Activated CD4-positive, CD25-positive, alpha-beta regulatory T cell (primary cell): ENCODE data around the gene WASHC4.
"Not testable (repeated sequence)": the region's sequence is repeated elsewhere in the genome, so short reads cannot be mapped to it uniquely, and the experiment has no call there.

Source experiments
- DNase-seq, 4 experiments: peaks; one replicate each; lab custom pipeline; 2025; lab: John Stamatoyannopoulos, UW

WASHC4 gene

GRCh38 chr12:105092336-105092735 is 15.2 kb upstream of the WASHC4 start:
- DNase-seq, result no peak

- DNase-seq, result not testable (repeated sequence)
Observed at GRCh38 chr12:105095338-105095737, 12.2 kb upstream of the WASHC4 start.

- no peak for DNase-seq
Observed at GRCh38 chr12:105099356-105099755, 8.2 kb upstream of the WASHC4 start.

- DNase-seq, result no peak
Observed at GRCh38 chr12:105100207-105100985, 7.1 kb upstream of the WASHC4 start.

GRCh38 chr12:105100998-105101397 is 6.5 kb upstream of the WASHC4 start:
- no peak for DNase-seq

GRCh38 chr12:105102673-105103072 is 4.9 kb upstream of the WASHC4 start:
- no peak for DNase-seq

- DNase-seq, result no peak
Observed at GRCh38 chr12:105104762-105105161, 2.8 kb upstream of the WASHC4 start.

- DNase-seq, result no peak
Observed at GRCh38 chr12:105106621-105107020, 910 bp upstream of the WASHC4 start.

GRCh38 chr12:105107171-105107493 is 399 bp upstream of the WASHC4 start:
- DNase-seq, result no peak

- no peak for DNase-seq
Observed at GRCh38 chr12:105109465-105110212, 2.1 kb downstream of the WASHC4 start.

- DNase-seq, result no peak
Observed at GRCh38 chr12:105110851-105111250, 3.3 kb downstream of the WASHC4 start.

- DNase-seq, result no peak
Observed at GRCh38 chr12:105113094-105113493, 5.6 kb downstream of the WASHC4 start.

GRCh38 chr12:105116969-105117368 is 9.4 kb downstream of the WASHC4 start:
- no peak for DNase-seq

- no peak for DNase-seq
Observed at GRCh38 chr12:105120551-105120950, 13.0 kb downstream of the WASHC4 start.

GRCh38 chr12:105138248-105138647 is 30.7 kb downstream of the WASHC4 start:
- no peak for DNase-seq

GRCh38 chr12:105141320-105141922 is 33.9 kb downstream of the WASHC4 start:
- DNase-seq, result no peak

GRCh38 chr12:105142259-105142658 is 34.7 kb downstream of the WASHC4 start:
- DNase-seq, result no peak

GRCh38 chr12:105156260-105156659 is 48.7 kb downstream of the WASHC4 start:
- DNase-seq, result no peak

GRCh38 chr12:105157606-105158005 is 50.1 kb downstream of the WASHC4 start:
- no peak for DNase-seq

GRCh38 chr12:105158876-105159275 is 51.3 kb downstream of the WASHC4 start:
- no peak for DNase-seq

- no peak for DNase-seq
Observed at GRCh38 chr12:105162174-105162573, 54.6 kb downstream of the WASHC4 start.

GRCh38 chr12:105164068-105164467 is 56.5 kb downstream of the WASHC4 start:
- DNase-seq, result no peak

- no peak for DNase-seq
Observed at GRCh38 chr12:105166736-105167135, 59.2 kb downstream of the WASHC4 start.
